BE2C (cell line): ENCODE results near the gene C1QL4.

Source experiments
- DNase-seq: peaks from one replicate; pipeline ENCODE4 v3.0.0-alpha.2; 2020
- H3K27me3 ChIP-seq: fragments of 250-450 bp; sonication (Bioruptor Pico); 2 replicates; pipeline ENCODE4 v1.5.1; 2020; ENCODE audit warnings: mild to moderate bottlenecking
- H3K36me3 ChIP-seq: fragments of 250-450 bp; sonication (Bioruptor Pico); 2 replicates; pipeline ENCODE4 v1.5.1; 2020; ENCODE audit warnings: mild to moderate bottlenecking
- H3K4me1 ChIP-seq: fragments of 250-450 bp; sonication (Bioruptor Pico); 2 replicates; pipeline ENCODE4 v1.5.1; 2020
- H3K4me3 ChIP-seq: 2 replicates; pipeline ENCODE4 v1.5.1; 2011; ENCODE audit warnings: low read depth, low read length
- H3K9me3 ChIP-seq: fragments of 250-450 bp; sonication (Bioruptor Pico); 2 replicates; pipeline ENCODE4 v1.5.1; 2020
- TF ChIP-seq, protein P1 (sequence below): IDR thresholded peaks from 2 replicates; pipeline ENCODE4 v1.5.1; 2012; ENCODE audit warnings: mild to moderate bottlenecking, low read depth, low read length

The C1QL4 gene

GRCh38 chr12:49345825-49346658 is 9.1 kb upstream of the C1QL4 start:
- H3K27me3 ChIP-seq: peaks cover 20% of the 10 kb centered on the region
- H3K4me3 ChIP-seq: peak overlapping the region; percentile 58
- H3K9me3 ChIP-seq: no peaks in the 10 kb centered on the region
- H3K36me3 ChIP-seq: no peaks in the 10 kb centered on the region
- TF ChIP-seq, protein P1, sequence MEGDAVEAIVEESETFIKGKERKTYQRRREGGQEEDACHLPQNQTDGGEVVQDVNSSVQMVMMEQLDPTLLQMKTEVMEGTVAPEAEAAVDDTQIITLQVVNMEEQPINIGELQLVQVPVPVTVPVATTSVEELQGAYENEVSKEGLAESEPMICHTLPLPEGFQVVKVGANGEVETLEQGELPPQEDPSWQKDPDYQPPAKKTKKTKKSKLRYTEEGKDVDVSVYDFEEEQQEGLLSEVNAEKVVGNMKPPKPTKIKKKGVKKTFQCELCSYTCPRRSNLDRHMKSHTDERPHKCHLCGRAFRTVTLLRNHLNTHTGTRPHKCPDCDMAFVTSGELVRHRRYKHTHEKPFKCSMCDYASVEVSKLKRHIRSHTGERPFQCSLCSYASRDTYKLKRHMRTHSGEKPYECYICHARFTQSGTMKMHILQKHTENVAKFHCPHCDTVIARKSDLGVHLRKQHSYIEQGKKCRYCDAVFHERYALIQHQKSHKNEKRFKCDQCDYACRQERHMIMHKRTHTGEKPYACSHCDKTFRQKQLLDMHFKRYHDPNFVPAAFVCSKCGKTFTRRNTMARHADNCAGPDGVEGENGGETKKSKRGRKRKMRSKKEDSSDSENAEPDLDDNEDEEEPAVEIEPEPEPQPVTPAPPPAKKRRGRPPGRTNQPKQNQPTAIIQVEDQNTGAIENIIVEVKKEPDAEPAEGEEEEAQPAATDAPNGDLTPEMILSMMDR: no peak
- H3K4me1 ChIP-seq: peaks cover 8% of the 10 kb centered on the region
- no peak for DNase-seq

DNA sequence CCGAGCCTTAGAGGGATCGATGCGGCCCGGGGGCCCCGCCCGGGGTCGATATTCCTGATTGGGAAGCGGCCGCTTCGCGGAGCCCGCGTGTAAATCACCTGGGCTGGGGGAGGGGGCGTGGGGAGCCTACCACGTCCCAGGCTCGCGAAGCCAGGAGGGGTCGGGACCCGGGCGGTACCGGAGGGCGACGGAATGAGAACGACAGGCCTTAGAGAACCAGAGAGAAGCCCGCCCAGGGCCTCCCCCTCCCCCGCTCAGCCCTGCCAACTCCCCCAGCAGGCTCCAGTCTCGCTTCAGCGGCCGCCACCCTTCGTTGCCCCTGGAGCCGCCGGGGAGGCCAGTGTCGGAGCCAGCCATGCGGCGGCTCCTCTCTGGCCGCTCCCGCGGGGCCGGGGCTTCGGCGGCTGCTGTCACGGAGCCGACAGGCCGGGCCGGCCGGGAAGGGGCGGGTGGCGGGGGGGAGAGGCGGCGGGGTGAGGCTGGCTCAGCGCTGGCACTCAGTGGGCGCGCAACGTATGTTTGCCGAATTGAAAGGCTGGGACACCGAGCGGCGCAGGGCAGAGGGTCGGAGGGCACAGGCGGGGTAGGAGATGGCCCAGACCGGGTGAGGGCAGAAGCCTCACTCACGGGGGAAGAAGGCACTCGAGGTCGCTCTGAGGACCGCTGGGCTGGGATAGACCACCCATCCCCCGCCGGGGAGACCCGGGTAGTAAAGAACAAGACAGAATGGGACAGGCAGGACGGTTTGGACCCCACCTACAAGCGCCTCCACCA is 8.2 kb upstream of the C1QL4 start:
- TF ChIP-seq, protein P1: no peak
- peaks cover 8% of the 10 kb centered on the region for H3K4me1 ChIP-seq
- no peaks in the 10 kb centered on the region for H3K36me3 ChIP-seq
- peak; percentile 91 for DNase-seq
- H3K4me3 ChIP-seq: peak overlapping the region; percentile 58
- H3K27me3 ChIP-seq: peaks cover 20% of the 10 kb centered on the region
- no peaks in the 10 kb centered on the region for H3K9me3 ChIP-seq

DNA sequence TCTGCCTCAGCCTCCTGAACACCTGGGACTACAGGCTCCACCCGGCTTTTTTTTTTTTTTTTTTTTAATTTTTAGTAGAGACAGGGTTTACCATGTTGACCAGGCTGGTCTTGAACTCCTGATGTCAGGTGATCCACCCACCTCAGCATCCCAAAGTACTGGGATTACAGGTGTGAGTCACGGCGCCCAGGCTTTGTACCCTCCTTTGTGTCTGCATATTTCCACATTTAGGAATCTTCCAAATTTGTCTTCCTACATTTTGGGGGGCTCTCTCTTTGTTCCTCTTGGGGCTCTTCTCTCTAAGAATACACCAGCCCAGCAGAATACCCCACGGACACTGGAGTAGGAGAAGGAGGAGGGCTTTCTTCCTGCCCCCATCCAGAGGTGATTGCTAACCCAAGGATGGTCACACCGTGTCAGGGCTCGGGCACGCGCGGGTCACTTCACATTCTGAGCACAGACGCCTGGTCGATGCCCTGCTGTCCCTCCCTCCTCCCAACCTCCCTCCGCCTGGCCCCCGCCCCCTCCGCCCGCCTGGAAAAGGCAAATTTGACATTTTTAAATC is 7.6 kb upstream of the C1QL4 start:
- Histone ChIP-seq H3K4me3 (peak overlapping the region; percentile 58), H3K4me1 (peaks cover 12% of the 10 kb centered on the region), H3K27me3 (peaks cover 20% of the 10 kb centered on the region), H3K36me3 (no peaks in the 10 kb centered on the region), H3K9me3 (no peaks in the 10 kb centered on the region)
- DNase-seq: no peak
- TF ChIP-seq, protein P1: no peak

GRCh38 chr12:49342914-49343731 is 6.1 kb upstream of the C1QL4 start:
- TF ChIP-seq, protein P1: no peak
- no peaks in the 10 kb centered on the region for H3K36me3 ChIP-seq
- H3K27me3 ChIP-seq: peaks cover 20% of the 10 kb centered on the region
- DNase-seq: no peak
- peaks cover 19% of the 10 kb centered on the region for H3K4me1 ChIP-seq
- H3K9me3 ChIP-seq: no peaks in the 10 kb centered on the region
- H3K4me3 ChIP-seq: peak overlapping the region; percentile 57

DNA sequence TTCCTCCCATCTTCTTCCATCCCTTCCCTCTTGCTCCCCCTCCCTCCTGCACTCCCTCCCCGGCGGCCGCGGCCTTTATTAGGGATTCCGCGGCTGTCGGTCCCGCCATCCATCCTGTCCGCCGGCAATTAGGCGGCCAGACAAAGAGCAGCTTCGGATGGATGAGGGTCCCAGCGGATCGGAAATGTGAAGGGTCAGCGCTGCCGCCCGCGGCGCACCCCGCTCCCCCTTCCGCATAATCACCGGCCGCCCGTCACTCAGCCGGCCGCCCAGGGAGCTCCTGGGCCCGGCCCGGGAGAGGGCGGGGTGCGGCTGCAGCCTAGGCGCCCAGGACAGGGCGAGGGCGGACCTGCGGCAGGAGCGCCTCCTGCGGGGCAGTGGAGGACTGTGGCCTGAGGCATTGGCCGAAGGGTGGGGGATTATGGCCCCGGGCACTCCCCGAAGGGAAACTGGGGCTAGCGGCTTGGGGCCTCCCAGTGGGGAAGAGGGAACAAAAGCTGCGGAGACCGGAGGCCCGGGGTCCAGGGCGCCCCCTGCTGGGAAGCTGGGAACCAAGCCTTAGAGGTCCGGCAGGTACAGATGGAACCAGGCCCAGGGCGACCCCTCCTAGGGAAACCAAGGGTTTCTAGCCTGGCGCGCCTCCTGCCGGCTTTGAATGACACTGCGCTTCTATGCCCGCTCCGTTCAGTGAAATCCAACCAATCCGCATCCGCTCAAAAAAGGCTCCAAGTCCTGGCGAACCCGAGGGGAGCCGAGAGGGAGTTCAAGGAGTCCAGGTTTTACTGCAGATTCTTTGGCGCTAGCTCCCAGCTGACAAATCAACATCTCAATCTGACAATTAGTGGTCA is 5.3 kb upstream of the C1QL4 start:
- H3K4me1 ChIP-seq: peaks cover 20% of the 10 kb centered on the region
- H3K9me3 ChIP-seq: no peaks in the 10 kb centered on the region
- no peaks in the 10 kb centered on the region for H3K36me3 ChIP-seq
- peak overlapping the region; percentile 57 for H3K4me3 ChIP-seq
- peaks cover 20% of the 10 kb centered on the region for H3K27me3 ChIP-seq
- DNase-seq: peak; percentile 97
- TF ChIP-seq, protein P1: peak; percentile 89
